Naive thymus-derived CD4-positive, alpha-beta T cell (primary cell): ENCODE measurements around the gene MRGPRX3. TPM values are rescaled to one million over a fixed set of nuclear protein-coding genes. Genes with fewer than 3 reads are reported as not detected.

Source experiments
- ATAC-seq: fragments of 150-1000 bp; cut with Tn5 transposase; 2 replicates; pipeline ENCODE4 v1.10.0; 2021; ENCODE audit warnings: mild to moderate bottlenecking, moderate library complexity
- CTCF ChIA-PET: fragments of 350-600 bp; sonication (Branson Sonifier 250); formaldehyde crosslinking; loops from one replicate; lab custom pipeline; 2021; ENCODE audit warnings: antibody characterized with exemption; lab: Charles Lee
- POLR2A ChIA-PET: fragments of 350-600 bp; sonication (Branson Sonifier 250); formaldehyde crosslinking; loops from one replicate; lab custom pipeline; 2021; ENCODE audit warnings: antibody characterized with exemption, inconsistent platforms; lab: Charles Lee
- DNase-seq, 9 donors: peaks; one replicate each; pipeline versions ENCODE4 v3.0.0 to v3.0.0-alpha.2; 2020 to 2022; ENCODE audit warnings: mixed read lengths in 1 of 9
- H3K27ac ChIP-seq: one replicate; pipeline ENCODE4 v1.7.0; 2013; ENCODE audit warnings: mild to moderate bottlenecking, low read depth, low read length, moderate library complexity
- H3K27me3 ChIP-seq, 2 donors: one replicate each; pipeline ENCODE4 v1.7.0; 2013; ENCODE audit warnings: low read length in 2 of 2, mild to moderate bottlenecking in 2 of 2, moderate library complexity in 2 of 2; ENCODE audit not compliant: control insufficient read depth in 2 of 2, insufficient read depth in 2 of 2
- H3K36me3 ChIP-seq, 3 experiments: 1 replicate in 2 of 3; 2 replicates in 1 of 3; pipeline ENCODE4 v1.7.0; 2013; ENCODE audit warnings: low read length in 3 of 3, mild to moderate bottlenecking in 3 of 3, moderate library complexity in 1 of 3; ENCODE audit not compliant: insufficient read depth in 3 of 3, control insufficient read depth in 2 of 3
- H3K4me1 ChIP-seq, 2 donors: one replicate each; pipeline ENCODE4 v1.7.0; 2013; ENCODE audit warnings: low read length in 2 of 2, mild to moderate bottlenecking in 2 of 2, moderate library complexity in 1 of 2; ENCODE audit not compliant: control insufficient read depth in 2 of 2, insufficient read depth in 2 of 2
- H3K4me3 ChIP-seq: 2 replicates; pipeline ENCODE4 v1.7.0; 2013; ENCODE audit warnings: mild to moderate bottlenecking, low read length
- H3K9me3 ChIP-seq, 3 experiments: 1 replicate in 2 of 3; 2 replicates in 1 of 3; pipeline ENCODE4 v1.7.0; 2013; ENCODE audit warnings: low read length in 3 of 3; ENCODE audit not compliant: control insufficient read depth in 2 of 3
- H3K27ac Mint-ChIP-seq, 9 donors: one replicate each; pipeline ENCODE4 v1.8.0; 2020 to 2022; ENCODE audit warnings: mixed read lengths in 9 of 9, mild to moderate bottlenecking in 8 of 9, moderate library complexity in 5 of 9, inconsistent platforms in 2 of 9
- H3K27me3 Mint-ChIP-seq, 5 donors: one replicate each; pipeline ENCODE4 v1.8.0; 2021 to 2022; ENCODE audit warnings: mixed read lengths in 5 of 5, mild to moderate bottlenecking in 1 of 5
- H3K36me3 Mint-ChIP-seq, 5 donors: one replicate each; pipeline ENCODE4 v1.8.0; 2020 to 2022; ENCODE audit warnings: mixed read lengths in 5 of 5, mild to moderate bottlenecking in 3 of 5, inconsistent platforms in 1 of 5
- H3K4me1 Mint-ChIP-seq, 7 donors: one replicate each; pipeline ENCODE4 v1.8.0; 2020 to 2022; ENCODE audit warnings: mixed read lengths in 7 of 7, mild to moderate bottlenecking in 3 of 7, inconsistent platforms in 1 of 7
- H3K4me3 Mint-ChIP-seq, 10 donors: one replicate each; pipeline ENCODE4 v1.8.0; 2020 to 2022; ENCODE audit warnings: mild to moderate bottlenecking in 10 of 10, mixed read lengths in 10 of 10, moderate library complexity in 6 of 10, inconsistent platforms in 2 of 10
- H3K9me3 Mint-ChIP-seq, 11 donors: one replicate each; pipeline ENCODE4 v1.8.0; 2020 to 2022; ENCODE audit warnings: mixed read lengths in 11 of 11, mild to moderate bottlenecking in 4 of 11, inconsistent platforms in 1 of 11, moderate library complexity in 1 of 11
- intact Hi-C, 2 donors: fragments of 100-400 bp; cut with micrococcal nuclease; formaldehyde crosslinking; loops; one replicate each; pipeline ENCODE4 v1.15.1; 2023
- polyA plus RNA-seq, 2 donors: library from polyadenylated mRNA; unstranded; fragments of 300-500 nt; fragmentation: Illumina TruSeq; gene quantifications; one replicate each; pipeline ENCODE4 v1.2.3, GENCODE V29; 2021
- total RNA-seq, 6 experiments: library from RNA in 5 of 6; stranded (reverse) in 5 of 6; gene quantifications; 1 replicate in 5 of 6; 2 replicates in 1 of 6; pipeline ENCODE4 v1.2.3 and lab custom pipeline; 2021 to 2026

MRGPRX3 gene
- total and polyA plus RNA-seq, 7 experiments from 2014 or later: not detected

GRCh38 chr11:18105086-18105801, 27.1 kb upstream of the MRGPRX3 start:
- Mint-ChIP-seq H3K9me3 (peaks cover 0 to 1% (median 0%) of the 10 kb centered on the region in 11 donors), H3K27me3 (peaks cover 0 to 10% (median 0%) of the 10 kb centered on the region in 5 donors), H3K27ac (peak overlapping the region; percentile 77 to 93 (median 90)), H3K4me3 (peak overlapping the region; percentile 84 to 95 (median 93)), H3K36me3 (peaks cover 4 to 20% (median 17%) of the 10 kb centered on the region in 5 donors), H3K4me1 (peaks cover 21 to 54% (median 46%) of the 10 kb centered on the region in 7 donors)
- intact Hi-C loops: loop anchor here (5.0 to 10.0 kb wide), 6 partner anchors 217 to 1610 kb away; partner anchors contain the start of genes GTF2H1 (in 1 of the 2), HPS5 (in 1 of the 2), KCNC1 (in 1 of the 2) and NAV2 (in 1 of the 2)
- H3K9me3 ChIP-seq: no peaks in the 10 kb centered on the region
- H3K4me1 ChIP-seq: peaks cover 14 to 15% of the 10 kb centered on the region in 2 donors
- ChIA-PET POLR2A (interaction anchor here (1.1 to 1.3 kb wide), 2 partner anchors 92 to 421 kb away, joined by 3 to 11 read pairs; partner anchors contain the start of genes SERGEF and TSG101), CTCF (interaction anchor here (1.0 to 3.2 kb wide), 9 partner anchors 7 to 419 kb away, joined by 3 to 19 read pairs (median 4); partner anchors contain the start of gene SERGEF)
- peaks cover 0 to 5% (median 0%) of the 10 kb centered on the region in 3 experiments for H3K36me3 ChIP-seq
- no peak for ATAC-seq
- H3K4me3 ChIP-seq: peak overlapping the region; percentile 93
- no peak for DNase-seq
- no peaks in the 10 kb centered on the region for H3K27me3 ChIP-seq
- peak overlapping the region; percentile 78 for H3K27ac ChIP-seq

DNA sequence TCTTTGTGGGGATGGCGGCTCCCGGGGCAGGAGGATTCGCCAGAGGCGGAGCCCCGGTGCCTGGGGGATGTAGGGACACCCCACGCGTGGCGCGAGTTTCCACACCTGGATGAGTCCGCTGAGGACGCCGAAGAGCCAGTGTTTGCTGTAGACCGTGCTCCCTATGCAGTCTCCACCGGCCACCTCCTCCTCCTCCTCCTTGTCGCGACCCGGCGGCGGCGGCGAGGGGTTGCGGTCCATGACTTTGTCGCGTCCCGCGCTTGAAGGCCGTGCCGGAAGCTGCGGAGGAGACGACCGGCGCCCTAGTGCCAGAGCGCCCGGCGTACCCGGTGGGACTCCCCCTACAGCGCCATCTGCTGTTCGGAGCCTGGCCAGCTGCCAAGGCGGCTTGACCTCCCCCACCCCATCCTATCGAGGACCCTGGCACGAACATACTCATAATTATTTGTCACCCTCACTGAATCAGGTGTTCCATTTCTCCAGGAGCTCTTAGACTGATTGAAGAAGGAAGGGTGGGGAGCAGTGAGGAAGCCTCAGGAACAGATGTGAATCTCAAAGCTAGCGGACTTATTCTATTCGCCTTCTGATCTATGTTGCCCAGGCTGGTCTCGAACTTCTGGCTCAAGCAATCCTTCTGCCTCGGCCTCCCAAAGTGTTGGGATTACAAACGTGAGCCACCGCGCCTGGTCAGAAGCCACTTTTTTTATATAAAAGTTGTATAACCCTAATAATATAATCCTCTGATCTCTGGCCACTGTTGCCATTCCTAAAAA, 26.4 kb upstream of the MRGPRX3 start, which contains the start of gene SAAL1:
TSS of gene SAAL1 (minus strand) at position 281 of the 773 bp plus-strand sequence. CDS start at position 240, 41 bp downstream.
- ChIA-PET POLR2A (interaction anchor here (0.7 to 1.3 kb wide), 4 partner anchors 93 to 421 kb away, joined by 3 to 11 read pairs (median 4); partner anchors contain the start of genes GTF2H1, HPS5, SERGEF and TSG101), CTCF (interaction anchor here (0.7 to 3.2 kb wide), 13 partner anchors 8 to 571 kb away, joined by 3 to 19 read pairs (median 4); partner anchors contain the start of gene SERGEF)
- DNase-seq: peak; percentile 80 to 95 (median 84)
- H3K9me3 ChIP-seq: no peaks in the 10 kb centered on the region
- peak within 1 kb of the TSS; percentile 78 for H3K27ac ChIP-seq
- peak within 1 kb of the TSS; percentile 84 to 95 (median 93) for H3K4me3 Mint-ChIP-seq
- H3K9me3 Mint-ChIP-seq: peaks cover 0 to 1% (median 0%) of the 10 kb centered on the region in 11 donors
- peak; percentile 99 for ATAC-seq
- H3K36me3 Mint-ChIP-seq: peaks cover 4 to 20% (median 15%) of the 10 kb centered on the region in 5 donors
- peaks cover 21 to 54% (median 42%) of the 10 kb centered on the region in 7 donors for H3K4me1 Mint-ChIP-seq
- H3K27ac Mint-ChIP-seq: peak within 1 kb of the TSS; percentile 77 to 93 (median 90)
- intact Hi-C loops: loop anchor here (1.0 to 10.0 kb wide), 18 partner anchors 93 to 1609 kb away; partner anchors contain the start of genes GTF2H1 (in 2 of the 2), HPS5 (in 2 of the 2), SPTY2D1 (in 2 of the 2) and TSG101 (in 2 of the 2)
- peaks cover 14 to 15% of the 10 kb centered on the region in 2 donors for H3K4me1 ChIP-seq
- H3K4me3 ChIP-seq: peak within 1 kb of the TSS; percentile 93
- H3K27me3 Mint-ChIP-seq: peaks cover 0 to 15% (median 0%) of the 10 kb centered on the region in 5 donors
- H3K36me3 ChIP-seq: peaks cover 0 to 5% (median 0%) of the 10 kb centered on the region in 3 experiments
- no peaks in the 10 kb centered on the region for H3K27me3 ChIP-seq

- H3K27me3 Mint-ChIP-seq: peaks cover 0 to 18% (median 3%) of the 10 kb centered on the region in 5 donors
- Histone ChIP-seq H3K36me3 (peaks cover 0 to 5% (median 0%) of the 10 kb centered on the region in 3 experiments), H3K4me1 (peaks cover 14 to 15% of the 10 kb centered on the region in 2 donors), H3K9me3 (no peaks in the 10 kb centered on the region), H3K4me3 (peak overlapping the region; percentile 93), H3K27me3 (no peaks in the 10 kb centered on the region), H3K27ac (no peak overlapping the region)
- CTCF ChIA-PET: interaction anchor here (0.7 to 3.2 kb wide), 12 partner anchors 9 to 570 kb away, joined by 3 to 19 read pairs (median 4); partner anchors contain the start of gene SERGEF
- DNase-seq (no peak), ATAC-seq (no peak)
- peak overlapping the region in 2 of 9 donors; percentile 80 to 83 for H3K27ac Mint-ChIP-seq
- H3K36me3 Mint-ChIP-seq: peaks cover 0 to 14% (median 8%) of the 10 kb centered on the region in 5 donors
- POLR2A ChIA-PET: interaction anchor here (0.7 to 1.3 kb wide), 4 partner anchors 93 to 420 kb away, joined by 3 to 11 read pairs (median 4); partner anchors contain the start of genes GTF2H1, HPS5, SERGEF and TSG101
- peak overlapping the region; percentile 55 to 95 (median 92) for H3K4me3 Mint-ChIP-seq
- intact Hi-C loops: loop anchor here (1.0 to 10.0 kb wide), 18 partner anchors 93 to 1608 kb away; partner anchors contain the start of genes GTF2H1 (in 2 of the 2), HPS5 (in 2 of the 2), SPTY2D1 (in 2 of the 2) and TSG101 (in 2 of the 2)
- peaks cover 0 to 1% (median 0%) of the 10 kb centered on the region in 11 donors for H3K9me3 Mint-ChIP-seq
- H3K4me1 Mint-ChIP-seq: peaks cover 16 to 47% (median 35%) of the 10 kb centered on the region in 7 donors
Observed at GRCh38 chr11:18106688-18107087, 25.7 kb upstream of the MRGPRX3 start.

- CTCF ChIA-PET: interaction anchor here (3.2 kb wide), 1 partner anchor 116 kb away, joined by 14 read pairs; no protein-coding TSS in a partner anchor
Observed at GRCh38 chr11:18108254-18108653, 24.1 kb upstream of the MRGPRX3 start.

DNA sequence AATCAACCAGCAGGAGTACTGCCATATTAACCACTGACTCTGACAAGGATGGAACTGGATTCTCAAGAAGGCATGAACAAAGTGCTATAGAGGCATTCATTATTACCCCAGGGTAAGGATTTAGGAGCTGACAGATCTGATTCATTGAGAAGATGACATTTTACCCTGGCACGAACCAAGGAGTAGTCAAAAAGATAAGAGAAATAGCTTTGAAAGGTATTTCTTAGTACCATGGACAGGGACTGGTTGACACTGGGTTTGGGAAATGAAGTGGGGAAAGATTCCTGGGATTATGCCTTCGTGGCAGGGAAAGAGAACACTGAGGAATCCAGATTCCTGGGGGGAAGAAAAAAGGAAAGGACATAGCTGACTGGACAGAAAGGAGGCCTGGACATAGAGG, 21.4 kb upstream of the MRGPRX3 start:
- intact Hi-C loops: loop anchor here in 1 of 2 donors (10.0 kb wide), 1 partner anchor 1444 kb away; no protein-coding TSS in a partner anchor
- no peaks in the 10 kb centered on the region for H3K27me3 ChIP-seq
- Mint-ChIP-seq H3K9me3 (no peaks in the 10 kb centered on the region), H3K4me3 (no peak overlapping the region), H3K27ac (no peak overlapping the region), H3K27me3 (peaks cover 17 to 44% (median 26%) of the 10 kb centered on the region in 5 donors), H3K4me1 (peaks cover 0 to 18% (median 8%) of the 10 kb centered on the region in 7 donors), H3K36me3 (no peaks in the 10 kb centered on the region)
- no peak overlapping the region for H3K27ac ChIP-seq
- no peak for DNase-seq
- ChIA-PET POLR2A (no interaction called here), CTCF (interaction anchor here (0.8 to 1.3 kb wide), 2 partner anchors 13 to 97 kb away, joined by 3 read pairs; no protein-coding TSS in a partner anchor)
- no peak for ATAC-seq
- no peak overlapping the region for H3K4me3 ChIP-seq
- peaks cover 0 to 7% of the 10 kb centered on the region in 2 donors for H3K4me1 ChIP-seq
- no peaks in the 10 kb centered on the region for H3K9me3 ChIP-seq
- H3K36me3 ChIP-seq: no peaks in the 10 kb centered on the region

More at GRCh38 chr11:18108254-18108653, 24.1 kb upstream of the MRGPRX3 start:
- Mint-ChIP-seq H3K27me3 (peaks cover 2 to 26% (median 10%) of the 10 kb centered on the region in 5 donors), H3K9me3 (peaks cover 0 to 1% (median 0%) of the 10 kb centered on the region in 11 donors), H3K4me1 (peaks cover 10 to 32% (median 26%) of the 10 kb centered on the region in 7 donors), H3K4me3 (peak overlapping the region in 1 of 10 donors; percentile 3), H3K36me3 (peaks cover 0 to under 1% (median 0%) of the 10 kb centered on the region in 5 donors), H3K27ac (peak overlapping the region in 1 of 9 donors; percentile 3)
- no peak for ATAC-seq
- Histone ChIP-seq H3K4me3 (no peak overlapping the region), H3K9me3 (no peaks in the 10 kb centered on the region), H3K36me3 (peaks cover 0 to 5% (median 0%) of the 10 kb centered on the region in 3 experiments), H3K27ac (no peak overlapping the region), H3K27me3 (no peaks in the 10 kb centered on the region), H3K4me1 (peaks cover 14 to 15% of the 10 kb centered on the region in 2 donors)
- POLR2A ChIA-PET: interaction anchor here (0.6 kb wide), 1 partner anchor 1031 kb away, joined by 3 read pairs; the partner anchor contains the start of gene RPS13
- no peak for DNase-seq
- intact Hi-C loops: loop anchor here (5.0 to 10.0 kb wide), 6 partner anchors 214 to 1607 kb away; partner anchors contain the start of genes GTF2H1 (in 1 of the 2), HPS5 (in 1 of the 2), KCNC1 (in 1 of the 2) and NAV2 (in 1 of the 2)
